Coronary artery (tissue), 2 donors: Measurements from ENCODE around the gene TMEM39A.

ENCODE experiments used
- DNase-seq: peaks from one replicate; pipeline ENCODE4 v3.0.0-alpha.2; 2017; ENCODE audit warnings: low spot score
- H3K27ac ChIP-seq, 2 donors: fragments of 200-600 bp; sonication (generic); one replicate each; pipeline ENCODE4 v1.5.1; 2016 to 2019
- H3K4me3 ChIP-seq: fragments of 200-600 bp; sonication (generic); 2 replicates; pipeline ENCODE4 v1.5.1; 2016; ENCODE audit warnings: mild to moderate bottlenecking, moderate library complexity
- TF ChIP-seq, protein P1 (sequence below): fragments of 200-600 bp; sonication (generic); IDR thresholded peaks from one replicate; pipeline ENCODE4 v1.5.1; 2019; ENCODE audit warnings: antibody characterized with exemption

TMEM39A gene

DNA sequence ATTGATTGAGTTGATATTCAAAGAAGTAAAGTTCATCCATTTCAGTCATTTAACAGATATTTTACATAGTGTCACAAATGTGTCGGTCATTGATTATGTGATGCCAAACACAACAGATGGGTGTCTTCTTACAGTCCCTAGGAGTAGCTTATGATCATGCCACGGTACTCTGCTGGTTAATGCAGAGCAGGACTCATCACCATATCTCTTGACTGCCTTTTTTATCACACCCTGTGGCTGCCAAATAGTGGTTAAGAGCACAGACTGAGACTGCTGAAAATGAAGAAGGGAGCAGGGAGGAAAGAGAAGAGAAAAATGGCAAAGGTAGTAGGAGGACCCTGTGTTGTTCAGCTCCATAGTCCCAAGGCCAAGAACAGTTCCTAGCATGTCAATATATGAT lies 22.1 kb upstream of the TMEM39A start:
- DNase-seq: no peak
- Histone ChIP-seq H3K4me3 (no peak overlapping the region), H3K27ac (no peak overlapping the region)
- TF ChIP-seq, protein P1, sequence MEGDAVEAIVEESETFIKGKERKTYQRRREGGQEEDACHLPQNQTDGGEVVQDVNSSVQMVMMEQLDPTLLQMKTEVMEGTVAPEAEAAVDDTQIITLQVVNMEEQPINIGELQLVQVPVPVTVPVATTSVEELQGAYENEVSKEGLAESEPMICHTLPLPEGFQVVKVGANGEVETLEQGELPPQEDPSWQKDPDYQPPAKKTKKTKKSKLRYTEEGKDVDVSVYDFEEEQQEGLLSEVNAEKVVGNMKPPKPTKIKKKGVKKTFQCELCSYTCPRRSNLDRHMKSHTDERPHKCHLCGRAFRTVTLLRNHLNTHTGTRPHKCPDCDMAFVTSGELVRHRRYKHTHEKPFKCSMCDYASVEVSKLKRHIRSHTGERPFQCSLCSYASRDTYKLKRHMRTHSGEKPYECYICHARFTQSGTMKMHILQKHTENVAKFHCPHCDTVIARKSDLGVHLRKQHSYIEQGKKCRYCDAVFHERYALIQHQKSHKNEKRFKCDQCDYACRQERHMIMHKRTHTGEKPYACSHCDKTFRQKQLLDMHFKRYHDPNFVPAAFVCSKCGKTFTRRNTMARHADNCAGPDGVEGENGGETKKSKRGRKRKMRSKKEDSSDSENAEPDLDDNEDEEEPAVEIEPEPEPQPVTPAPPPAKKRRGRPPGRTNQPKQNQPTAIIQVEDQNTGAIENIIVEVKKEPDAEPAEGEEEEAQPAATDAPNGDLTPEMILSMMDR: no peak

DNA sequence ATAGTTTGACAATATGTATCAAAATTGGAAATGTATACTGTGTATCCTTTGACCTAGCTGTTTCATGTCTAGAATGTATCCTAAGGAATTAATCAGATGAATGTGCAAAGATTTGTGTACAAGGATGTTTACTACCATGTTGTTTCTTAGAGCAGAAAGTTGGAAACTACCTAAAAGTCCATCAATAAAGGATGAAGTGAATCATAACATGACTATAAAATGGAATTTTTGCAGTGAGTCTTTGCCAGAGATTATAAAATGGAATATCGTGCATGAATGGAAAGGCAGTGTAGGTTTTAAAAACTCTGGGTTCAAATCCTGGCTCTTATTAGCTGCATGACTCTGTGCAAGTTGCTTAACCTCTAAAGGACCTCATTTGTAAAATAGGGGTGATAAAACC lies 19.7 kb upstream of the TMEM39A start:
- Histone ChIP-seq H3K27ac (no peak overlapping the region), H3K4me3 (no peak overlapping the region)
- no peak for DNase-seq
- TF ChIP-seq, protein P1: no peak

DNA sequence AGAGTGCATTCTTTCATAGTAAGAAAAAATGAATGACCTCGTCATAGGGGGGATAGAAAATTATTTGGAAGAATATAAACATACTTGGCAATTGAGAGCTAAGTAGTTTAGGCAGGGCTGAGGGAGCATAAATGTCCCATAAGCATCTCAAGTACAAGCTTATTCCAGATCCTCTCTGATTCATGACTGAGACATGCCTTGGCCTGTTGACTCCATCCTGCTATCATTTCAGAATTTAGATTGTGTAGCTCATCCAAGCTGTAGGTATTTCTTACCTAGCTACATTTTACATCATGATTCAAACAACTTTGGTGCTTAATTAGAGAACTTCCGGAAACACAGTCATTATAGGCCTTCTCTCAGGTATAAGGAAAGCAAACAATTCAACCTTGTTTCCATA lies 17.7 kb upstream of the TMEM39A start:
- H3K27ac ChIP-seq: no peak overlapping the region
- H3K4me3 ChIP-seq: no peak overlapping the region
- TF ChIP-seq, protein P1: no peak
- DNase-seq: no peak

DNA sequence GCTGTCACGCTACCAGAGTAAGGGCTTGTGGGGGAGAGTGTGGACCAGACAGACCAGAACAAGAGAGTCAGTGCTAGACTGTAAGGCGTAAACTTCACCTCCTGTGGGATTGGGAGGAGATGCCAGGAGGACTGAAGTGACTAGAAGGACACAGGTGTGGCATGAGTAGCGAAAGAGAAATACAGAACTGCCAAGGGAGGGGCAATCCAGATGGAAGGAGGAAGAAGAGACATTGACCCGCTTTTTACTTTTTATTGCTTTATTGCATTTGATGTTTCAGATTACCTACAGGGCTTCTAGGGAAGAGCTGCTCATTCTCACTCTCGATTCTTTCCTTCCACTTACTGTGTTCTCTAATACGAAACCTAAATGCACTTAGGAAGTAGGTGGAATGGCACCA lies 7.5 kb upstream of the TMEM39A start:
- TF ChIP-seq, protein P1: no peak
- H3K27ac ChIP-seq: no peak overlapping the region
- DNase-seq: no peak

DNA sequence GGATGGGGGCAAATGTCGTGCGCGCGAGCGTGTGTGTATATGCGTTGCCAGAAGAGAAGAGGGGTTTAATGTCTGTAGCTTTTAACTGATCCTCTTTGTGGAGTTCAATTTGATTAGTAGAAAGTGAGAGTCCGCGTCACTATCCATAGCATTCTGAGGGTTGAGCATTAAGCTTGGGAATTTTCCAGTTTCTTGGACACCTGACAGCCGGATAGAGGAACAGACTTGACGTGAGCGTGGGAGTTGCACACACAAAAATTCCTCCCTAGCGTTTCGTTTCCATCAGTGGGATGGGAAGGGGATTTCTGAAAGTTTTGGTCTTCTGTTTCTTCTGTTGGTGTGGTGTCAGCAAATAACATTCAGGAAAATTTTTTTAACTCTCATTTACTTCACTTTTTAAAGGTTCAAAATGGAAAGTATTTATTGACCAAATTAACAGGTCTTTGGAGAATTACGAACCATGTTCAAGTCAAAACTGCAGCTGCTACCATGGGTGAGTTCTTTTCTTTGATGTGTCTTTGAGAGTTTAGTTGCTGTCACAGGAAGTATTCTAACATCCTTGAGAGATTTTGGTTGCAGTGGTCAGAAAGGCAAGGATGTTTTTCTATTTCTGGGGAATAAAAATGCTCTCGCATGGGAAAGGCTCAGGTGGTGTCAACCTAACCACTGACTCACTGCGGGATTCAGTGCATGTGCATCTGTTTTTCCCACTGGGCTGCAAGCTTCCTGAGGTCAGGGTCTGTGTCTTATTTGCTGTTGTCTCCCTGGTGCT lies 6.2 kb upstream of the TMEM39A start:
- DNase-seq: no peak
- TF ChIP-seq, protein P1: no peak
- peak overlapping the region in 1 of 2 donors; percentile 85 for H3K27ac ChIP-seq
- peak overlapping the region; percentile 95 for H3K4me3 ChIP-seq

More for the DNA sequence above, 7.5 kb upstream of the TMEM39A start:
- H3K4me3 ChIP-seq: no peak overlapping the region

DNA sequence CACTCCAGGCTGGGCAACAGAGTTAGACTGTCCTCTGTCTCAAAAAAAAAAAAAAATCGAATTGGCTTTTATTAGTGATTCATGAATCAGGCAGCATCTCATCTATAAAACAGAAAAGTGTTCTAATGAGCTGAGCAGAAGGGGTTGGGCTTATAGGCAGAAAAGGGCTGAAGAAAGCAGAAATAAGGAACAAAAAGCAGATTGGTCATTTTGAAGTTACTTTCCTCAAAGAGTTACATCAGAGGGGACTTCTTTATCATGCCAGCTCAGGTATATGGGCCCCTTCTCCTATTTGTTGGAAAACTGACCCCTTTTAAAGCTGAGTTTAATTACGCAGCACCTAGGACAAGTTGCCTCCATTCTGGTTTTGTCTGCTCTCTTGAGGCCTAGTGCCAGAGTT lies 4.6 kb upstream of the TMEM39A start:
- H3K4me3 ChIP-seq: peak overlapping the region; percentile 95
- TF ChIP-seq, protein P1: no peak
- no peak overlapping the region for H3K27ac ChIP-seq
- DNase-seq: no peak

DNA sequence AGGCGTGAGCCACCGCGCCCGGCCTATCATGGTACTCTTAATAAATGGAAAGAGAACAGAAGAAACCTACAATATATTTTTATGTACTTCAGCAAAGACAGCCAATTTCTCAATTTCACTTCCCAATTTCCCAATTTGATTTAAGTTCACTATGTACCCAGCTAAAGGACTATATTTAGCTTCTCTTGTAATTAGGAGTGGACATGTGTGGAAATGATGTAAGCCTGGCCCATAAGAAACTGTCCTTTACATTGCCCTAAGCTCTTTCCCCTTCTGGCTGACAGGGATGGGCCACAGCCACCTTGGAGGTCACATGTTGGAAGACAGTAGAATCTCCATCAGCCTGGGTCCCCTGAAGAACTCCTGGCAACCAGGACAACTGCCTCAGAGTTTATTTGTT lies 6.2 kb downstream of the TMEM39A start:
- TF ChIP-seq, protein P1: no peak
- no peak for DNase-seq
- no peak overlapping the region for H3K27ac ChIP-seq
- no peak overlapping the region for H3K4me3 ChIP-seq
